ENCODE data around the gene SNX33.
"Not testable (repeated sequence)": the region's sequence is repeated elsewhere in the genome, so short reads cannot be mapped to it uniquely, and the experiment has no call there.

Gene SNX33

DNA sequence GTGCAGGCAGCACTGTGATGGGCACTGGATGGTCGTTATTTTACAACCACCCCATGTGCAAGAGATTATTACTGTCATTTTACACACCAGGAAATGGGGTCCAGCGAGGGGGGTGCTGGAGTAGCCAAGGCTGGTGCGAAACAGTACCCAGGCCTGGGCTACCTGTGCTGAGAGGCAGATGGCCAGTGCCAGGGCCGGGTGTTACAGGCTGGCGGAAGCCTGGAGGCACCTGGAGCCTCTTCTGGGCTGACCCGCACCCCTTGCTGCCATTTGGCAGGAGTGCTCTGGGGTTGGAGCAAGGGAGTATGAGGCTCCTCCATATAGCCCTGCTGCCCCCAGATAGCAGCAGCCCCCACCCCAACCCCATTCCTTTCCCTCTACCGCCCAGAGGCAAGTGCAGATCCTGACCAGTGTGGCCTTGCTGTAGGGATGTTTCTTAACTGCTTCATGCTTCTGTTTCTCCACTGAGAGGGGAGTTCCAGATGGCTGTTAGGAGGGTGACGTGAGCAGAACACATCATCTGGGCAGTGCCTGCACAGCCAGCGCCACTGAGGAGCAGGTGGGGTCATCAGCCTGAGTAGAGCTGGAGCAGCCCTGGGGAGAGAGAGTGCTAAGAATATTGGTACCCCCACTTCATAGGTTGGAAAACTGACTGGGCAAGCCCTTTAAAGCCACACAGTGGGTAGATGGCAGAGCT is 15.3 kb downstream of the SNX33 start:
- DNase-seq: no peak

DNA sequence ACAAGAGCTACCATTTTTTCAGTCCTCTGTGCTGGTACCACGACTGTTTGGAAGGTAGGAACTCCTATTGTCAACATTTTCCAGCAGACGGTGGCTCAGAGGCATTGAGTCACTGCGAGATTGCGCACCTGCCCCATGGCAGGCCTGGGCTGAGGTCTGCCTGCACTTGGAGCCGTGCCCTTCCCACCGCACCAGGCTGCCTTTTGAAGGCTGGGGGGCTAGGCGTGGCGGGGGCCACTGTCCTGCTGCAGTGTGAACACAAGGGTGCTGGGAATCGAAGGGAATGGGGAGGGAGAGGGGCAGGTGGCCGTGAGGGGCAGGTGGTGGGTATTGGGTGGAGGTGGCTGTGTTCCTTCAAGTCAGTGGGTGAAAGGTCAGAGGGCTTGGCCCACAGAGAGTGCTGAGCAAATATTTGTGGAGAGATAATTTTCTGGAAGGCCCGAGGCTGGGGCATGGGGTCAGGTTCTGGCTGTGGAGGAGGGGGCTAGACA is 16.3 kb downstream of the SNX33 start:
- DNase-seq: no peak

DNA sequence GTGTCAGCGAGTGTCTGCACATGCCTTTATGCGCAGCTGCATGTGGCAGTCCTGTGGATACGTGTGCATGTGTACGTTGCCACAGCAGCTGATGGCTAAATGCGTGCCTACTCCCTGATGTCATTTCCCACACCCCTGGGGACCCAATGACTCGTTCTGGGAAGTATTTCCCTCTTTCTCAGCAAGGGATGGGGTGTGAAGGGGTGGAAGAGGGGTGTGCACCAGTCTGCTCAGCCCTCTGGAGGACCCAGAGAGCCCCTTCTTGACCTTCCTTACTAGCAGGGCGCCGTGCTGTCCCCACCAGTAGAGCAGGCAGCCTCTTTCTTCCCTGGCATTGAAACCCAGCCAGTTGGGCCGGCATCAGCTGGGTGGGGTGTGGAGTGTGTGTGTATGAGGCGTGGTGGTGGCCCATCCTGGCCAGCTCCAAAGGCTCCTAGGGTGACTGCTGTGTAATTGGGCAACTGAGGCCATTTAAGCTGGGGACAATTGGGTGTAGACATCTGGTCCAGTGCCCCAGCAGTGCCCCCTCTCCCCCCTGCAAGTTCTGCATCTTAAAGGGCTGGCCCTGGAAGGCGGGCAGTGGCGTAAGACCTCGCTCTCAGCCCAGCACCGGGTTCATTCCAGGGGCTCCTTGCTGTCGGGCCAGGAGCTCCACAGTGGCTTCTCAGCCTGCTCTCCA is 19.2 kb downstream of the SNX33 start:
- no peak for DNase-seq

DNA sequence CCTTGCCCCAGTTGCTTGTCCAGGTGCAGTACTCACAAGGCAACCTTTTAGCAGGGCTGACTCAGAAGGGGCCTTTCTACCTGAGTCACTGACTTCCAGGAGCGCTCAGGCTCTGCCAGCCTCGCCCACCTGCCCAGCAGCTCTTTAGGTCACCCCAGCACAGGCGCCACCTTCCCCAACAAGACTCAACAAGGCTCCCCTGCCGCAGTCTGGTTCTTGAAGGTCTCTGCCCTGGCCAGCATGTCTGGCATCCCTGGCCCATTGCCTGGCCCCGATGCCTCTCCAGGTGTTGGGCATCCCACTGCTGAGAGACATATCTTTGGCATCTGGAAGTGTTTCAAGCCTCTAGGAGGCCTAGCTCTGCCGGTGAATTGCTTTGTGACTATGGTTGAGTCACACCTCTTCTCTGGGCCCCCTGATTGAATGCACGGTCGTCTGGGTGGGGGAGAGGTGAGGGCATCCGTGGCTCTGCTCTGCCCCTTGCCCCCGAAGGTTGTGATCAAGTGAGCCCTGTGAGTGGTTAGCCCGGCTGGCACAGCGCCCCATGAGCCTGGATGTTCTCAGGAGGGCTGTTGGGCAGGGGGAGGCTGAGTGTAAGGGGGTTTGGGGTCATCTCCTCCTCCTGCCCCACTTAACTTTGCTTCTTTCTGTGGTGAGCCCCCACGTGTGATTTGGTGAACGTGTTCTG is 21.6 kb downstream of the SNX33 start:
- DNase-seq: no peak

DNA sequence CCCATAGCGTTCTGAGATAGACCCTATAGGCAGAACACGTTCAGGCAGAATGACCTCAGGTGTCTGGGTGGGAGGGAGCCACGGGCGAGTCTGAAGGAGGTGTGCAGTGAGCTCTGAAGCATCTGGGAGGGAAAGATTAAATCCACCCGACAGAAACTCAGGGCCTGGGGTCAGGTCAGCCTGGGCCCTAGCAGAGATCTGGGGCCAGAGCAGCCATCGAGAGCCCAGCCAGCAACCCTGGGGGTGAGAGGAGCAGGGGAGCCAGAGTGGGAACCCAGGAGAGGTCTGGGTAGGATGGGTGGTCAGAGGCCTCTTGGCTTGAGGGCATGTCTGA is 22.1 kb downstream of the SNX33 start:
- DNase-seq: no peak

DNA sequence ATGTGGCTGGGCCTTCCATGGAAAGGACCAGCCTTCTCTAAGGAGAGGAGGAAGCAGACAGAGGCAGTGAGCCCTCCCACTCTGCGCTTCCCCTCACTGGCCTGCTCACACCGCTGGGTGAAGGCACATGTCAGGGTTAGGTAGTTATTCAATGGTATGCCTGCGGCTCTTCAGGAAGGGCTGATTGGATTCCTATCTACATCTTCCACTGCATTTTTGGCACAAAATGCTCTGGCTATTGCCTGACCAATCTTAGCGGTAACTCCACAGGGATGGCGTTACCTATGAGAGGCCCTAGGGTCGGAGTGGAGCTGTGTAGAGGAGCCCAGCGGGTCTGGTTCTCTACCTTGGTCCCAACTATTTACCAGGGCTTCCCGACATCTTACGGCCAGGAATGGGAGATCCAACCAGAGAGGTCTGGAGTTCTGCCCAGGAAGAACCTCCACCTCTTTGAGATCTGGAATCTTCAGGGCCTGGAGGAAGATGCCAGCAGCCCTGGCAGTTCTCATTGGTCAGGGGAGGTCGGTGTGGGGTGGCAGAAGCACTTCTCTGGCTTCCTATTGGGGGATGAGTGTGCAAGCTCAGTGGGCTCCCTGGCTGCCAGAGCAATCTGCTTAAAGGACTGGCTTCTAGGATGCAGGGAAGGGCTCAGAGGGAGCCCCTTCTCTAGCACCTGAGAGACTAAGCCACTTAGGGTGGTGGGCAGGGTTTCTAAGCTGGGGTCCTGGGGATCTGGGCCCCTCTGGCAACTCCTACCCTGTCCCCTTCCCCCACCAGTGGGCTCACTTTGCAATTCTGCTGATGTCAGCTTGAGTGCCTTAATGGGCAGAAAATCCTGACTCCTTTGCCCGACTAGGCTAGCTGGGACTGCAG is 24.3 kb downstream of the SNX33 start:
- DNase-seq: no peak

DNA sequence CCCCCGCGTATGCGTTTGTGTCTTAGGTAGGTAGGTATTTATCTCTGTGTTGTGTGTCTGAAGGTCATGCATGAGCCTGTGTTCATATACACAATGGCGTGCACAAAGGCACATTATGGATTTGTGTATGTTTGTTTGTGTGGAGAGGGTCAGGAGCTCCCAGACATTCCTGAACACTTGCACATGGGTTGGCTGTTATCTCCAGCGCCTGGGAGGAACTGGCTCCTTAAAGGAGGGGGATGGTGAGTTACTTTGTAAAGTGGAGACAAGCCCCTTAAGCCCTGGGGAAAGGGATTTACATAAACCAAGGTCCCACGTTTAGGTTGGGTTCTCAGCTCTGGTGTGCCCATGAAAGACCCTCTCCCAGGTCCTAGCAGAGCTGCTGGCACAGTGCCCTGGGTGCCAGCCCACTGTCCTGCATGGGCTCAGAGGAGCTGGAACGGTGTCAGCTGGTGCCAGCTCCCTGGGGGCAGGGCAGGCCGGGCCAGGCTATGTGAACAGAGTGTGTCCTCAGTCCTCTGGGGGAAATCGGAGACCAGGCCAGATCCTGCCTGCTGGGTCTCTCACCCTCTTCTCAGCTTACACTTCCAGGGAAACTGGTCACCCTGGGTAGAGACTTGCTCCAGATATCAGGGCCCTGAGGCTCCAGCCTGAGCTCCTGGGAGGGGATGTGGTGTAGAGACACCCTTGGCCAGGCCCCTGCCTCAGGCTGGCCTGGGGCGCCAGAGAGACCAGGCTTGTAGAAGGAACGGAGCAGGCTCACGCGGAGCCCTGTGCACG is 25.1 kb downstream of the SNX33 start:
- DNase-seq: no peak

DNA sequence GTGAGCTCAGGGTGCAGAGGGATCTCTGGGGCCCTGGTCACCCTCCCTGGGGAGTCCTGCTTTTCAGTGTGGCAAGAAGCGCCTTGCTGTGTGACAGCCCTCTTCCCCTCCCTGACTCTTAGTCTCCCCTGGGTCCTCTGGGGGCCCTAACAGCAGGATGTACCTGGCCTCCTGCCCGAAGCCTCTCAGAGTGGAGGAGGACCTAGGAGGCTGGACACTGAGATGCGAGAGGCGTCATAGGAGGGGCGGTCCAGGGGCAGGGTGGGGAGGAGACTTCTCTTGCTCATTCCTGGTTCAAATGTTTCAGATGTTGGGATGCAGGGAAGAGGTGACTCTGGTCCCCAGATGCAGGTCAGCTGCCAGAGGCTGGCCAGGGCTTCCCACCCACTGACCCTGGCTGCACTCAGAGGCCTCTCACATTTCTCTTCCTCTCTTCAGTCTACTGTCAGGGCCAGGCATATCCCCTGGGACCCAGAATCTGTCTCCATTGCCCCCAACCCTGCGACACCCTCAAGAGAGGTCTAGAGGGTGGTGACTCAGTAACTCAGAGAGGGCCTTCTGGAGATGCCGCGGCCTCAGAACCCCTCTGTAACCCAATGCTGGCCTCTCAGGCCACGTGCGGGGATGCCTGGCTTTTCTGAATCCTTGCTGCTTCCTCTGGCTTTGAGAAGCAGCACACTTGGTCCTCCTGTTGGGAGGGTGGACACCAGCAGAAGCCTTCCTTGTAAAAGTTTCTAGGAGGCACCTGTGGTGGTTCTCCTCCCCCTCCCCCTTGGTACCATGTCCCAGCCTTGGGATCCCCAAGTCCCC is 25.9 kb downstream of the SNX33 start:
- no peak for DNase-seq

DNA sequence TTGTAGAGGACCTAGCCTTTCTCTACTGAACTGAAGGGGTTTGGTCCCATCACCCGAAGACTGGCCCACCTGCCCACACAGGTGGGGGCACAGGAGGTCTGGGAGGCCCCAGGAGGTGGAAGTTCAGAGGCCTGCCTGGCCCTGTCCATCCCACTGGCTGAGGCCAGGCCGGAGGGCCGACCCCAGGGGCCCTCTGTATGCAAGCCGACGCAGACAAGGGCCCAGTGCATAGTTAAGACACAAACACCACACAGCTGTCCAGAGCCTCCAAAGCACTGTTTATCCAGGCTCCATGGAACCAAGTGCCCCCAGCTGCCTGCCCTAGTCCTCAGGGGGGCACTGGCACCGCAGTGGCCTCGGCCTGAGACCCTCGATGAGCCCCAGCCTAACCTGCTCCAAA is 26.7 kb downstream of the SNX33 start:
- no peak for DNase-seq

DNA sequence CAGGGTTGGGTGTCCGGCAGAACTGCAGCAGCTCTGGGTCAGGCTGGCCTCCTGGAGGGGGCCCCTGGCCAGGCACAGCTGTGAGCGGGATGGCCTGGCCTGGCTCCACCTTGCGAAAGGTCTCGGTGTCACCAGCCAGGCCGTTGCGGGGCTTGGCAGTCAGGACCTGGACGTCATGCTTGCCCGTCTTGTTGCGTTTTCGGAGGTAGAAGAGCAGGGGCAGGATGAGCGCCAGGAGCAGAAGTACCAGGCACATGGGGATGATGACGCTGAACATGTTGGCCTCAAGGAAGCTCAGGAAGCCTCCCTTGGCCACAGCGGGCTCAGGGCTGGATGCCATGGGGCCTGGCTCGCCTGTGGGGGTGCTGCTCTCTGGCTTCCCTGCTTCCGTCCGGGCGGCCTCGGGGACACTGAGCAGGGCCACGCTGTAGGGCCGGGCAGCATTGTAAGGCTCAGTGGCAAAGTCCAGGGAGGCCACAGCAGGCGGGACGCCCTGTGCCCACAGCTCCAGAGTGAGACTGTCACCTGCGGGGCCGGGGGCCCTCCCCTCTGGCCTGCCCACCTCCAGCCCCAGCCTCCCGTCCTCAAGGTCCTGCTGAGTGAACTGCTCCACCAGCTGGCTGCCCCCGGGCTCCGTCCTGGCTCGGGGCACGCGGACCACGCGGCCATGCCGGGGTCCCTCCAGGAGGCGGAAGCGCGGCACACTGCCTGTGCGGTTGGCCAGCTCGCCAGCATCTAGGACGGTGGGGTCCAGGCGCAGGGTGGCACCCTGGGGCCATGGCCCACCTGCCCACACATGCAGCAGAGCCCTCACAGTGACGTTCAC is 28.1 kb downstream of the SNX33 start:
- DNase-seq: no peak

DNA sequence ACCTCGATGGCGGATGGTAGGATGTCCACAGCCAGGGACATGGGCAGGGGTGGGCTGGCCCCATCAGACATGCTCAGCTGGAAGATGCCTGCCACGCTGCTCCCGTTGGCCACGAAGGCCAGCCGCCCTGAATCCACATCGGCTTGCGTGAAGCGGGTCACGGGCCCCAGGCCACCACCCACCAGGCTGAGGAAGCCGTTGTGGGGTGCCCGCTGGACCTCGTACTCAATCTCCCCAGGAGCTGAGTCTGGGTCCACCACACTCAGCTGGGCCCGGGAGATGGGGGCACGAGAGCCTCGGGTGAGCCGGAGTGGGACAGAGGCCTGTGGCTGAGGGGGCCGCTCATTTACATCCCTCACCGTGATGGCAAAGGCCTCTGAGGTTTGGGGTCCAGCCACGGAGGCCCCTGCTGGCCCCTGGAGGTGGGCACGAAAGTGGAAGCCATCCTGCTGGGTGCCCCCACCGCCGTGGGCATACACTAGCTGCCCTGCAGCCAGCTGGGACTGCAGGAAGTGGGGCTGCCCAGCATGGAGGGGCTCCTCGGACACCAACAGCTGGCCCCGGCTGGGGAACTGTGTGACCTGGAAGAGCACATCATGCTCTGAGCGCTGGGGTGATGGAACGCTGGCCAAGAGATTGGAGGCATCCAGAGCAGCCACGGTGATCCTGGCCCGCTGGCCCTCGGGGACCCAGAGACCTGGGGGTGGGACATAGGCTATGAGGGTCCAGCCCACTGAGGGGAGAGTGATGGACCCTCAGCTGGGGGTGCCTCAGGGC is 29.2 kb downstream of the SNX33 start:
- no peak for DNase-seq

DNA sequence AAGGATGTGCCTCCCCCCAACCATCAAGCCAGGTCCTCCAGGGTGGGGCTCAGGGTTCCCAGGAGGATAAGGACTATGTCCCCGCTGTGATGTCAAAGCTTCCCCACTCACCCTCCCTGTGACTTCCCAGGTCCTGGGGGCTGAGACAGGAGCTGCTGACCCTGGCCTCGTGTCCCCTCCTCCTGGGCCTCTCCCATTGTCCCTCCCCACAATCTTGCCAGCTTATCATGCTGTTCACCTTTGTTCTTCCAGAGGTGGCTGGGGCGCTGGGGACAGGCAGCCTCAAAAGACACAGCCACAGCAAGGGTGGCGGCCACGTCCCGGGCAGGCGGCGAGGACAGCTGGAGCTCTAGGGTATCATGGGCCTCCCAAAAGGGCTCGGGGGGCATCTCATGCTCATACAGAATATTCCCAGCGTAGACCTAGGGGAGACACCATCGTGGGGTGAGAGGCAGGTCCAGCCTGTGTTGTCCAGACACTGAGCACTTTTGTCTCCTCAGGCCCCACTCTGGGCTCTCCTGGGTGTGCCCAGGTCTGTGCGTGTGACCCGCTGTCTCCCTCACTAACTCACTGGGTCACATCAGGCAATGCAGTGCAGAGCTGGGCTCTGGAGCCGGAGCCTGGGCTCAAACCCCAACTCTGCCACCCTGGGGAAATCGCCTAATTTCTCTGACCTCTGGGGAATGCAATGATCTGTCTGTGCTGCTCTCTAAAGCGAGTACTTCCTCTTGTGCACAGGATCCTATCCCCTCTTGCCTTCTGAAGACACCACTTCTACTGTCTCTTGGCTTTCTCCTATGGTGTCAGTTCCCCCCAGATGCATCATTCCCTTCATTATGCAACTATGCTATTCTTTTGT is 30.0 kb downstream of the SNX33 start:
- DNase-seq: no peak

DNA sequence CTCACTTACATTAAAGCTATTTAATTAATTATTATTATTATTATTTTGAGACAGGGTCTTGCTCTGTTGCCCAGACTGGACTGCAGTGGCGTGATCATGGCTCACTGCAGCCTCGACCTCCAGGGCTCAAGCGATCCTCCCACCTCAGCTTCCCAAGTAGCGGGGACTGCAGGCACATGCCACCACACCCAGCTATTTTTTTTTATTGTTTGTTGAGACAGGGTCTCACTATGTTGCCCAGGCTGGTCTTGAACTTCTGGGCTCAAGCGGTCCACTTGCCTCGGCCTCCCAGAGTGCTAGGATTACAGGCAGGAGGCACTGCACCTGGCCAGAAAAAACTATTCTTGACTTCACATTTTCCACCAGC is 30.6 kb downstream of the SNX33 start:
- not testable (repeated sequence) for DNase-seq

DNA sequence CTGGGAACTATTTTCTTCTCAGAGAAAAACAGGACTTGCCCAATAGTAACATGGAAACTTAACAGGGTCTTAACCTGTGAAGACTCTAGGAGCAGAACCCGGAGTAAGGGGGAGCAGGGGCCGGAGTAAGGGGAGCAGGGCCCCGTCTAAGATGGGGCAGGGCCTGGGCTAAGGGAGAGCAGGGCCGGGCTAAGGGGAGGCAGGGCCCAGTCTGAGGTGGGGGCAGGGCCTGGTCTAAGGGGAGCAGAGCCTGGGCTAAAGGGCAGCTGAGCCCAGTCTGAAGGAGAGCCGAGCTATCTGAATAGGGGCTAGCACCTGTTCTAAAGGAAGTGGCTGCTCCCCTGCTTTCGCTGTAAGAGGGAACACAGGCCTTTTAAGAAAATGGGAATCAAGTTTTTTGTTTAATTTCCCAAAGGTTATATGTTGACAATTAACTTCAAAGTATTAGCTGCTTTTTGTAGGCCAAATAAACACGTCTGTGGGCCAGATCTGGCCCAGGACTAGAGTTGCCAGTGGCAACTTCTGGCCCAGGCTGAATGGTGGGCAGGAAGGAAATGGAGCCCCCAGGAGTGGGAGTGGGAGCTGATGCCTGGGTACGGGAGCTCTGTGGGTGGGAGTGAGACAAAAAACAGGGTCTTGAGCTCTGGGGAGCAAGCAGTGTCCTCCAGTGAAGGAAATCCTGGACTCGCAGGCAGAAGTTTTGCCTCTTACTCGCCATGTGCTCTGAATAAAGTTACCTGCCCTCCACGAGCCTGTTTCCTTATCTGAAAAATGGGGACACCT is 32.5 kb downstream of the SNX33 start:
- no peak for DNase-seq

DNA sequence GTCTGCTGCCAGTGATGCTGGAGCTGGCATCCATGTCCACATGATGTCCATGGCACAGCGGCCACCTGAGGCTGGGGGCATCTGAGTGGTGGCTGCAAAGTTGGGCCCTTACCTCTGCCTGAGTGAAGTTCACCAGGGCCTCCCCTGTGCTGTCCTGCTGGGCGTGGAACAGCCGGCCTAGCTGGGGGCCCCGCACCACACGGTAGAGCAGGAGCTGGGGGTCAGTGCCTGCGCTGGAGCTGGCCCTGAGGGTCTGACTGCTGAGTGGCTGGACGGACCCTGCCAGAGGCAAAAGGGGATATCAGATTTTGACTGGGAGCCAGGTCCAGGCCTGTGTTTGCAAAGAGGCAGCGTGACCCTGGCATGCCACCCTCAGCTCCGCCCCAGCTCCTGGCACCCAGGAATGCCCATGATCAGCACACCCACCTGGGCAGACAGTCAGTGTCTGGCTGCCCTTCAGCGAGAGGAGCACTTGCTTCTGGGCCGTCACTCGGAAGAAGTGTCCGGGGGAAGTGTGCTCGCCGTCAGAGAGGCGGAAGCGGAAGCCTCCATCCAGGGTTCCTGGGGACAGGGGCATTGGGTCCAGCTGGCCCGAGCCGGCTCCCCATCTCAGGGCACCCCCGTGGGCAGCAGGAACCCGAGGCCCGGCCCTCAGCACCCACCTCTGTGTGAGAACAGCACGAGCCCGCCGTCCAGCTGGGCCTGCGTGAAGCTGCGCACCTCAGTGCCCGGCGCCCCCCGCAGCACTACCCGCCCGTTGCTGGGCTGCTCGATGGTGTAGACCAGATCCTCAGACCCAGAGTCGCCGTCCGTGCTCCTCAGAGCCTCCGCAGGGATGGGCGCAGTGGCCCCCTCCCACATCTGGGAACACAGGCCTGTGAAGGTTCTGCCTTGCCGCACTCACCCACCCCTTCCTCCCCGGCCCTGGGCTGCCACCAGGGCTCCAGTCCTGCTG is 34.7 kb downstream of the SNX33 start:
- DNase-seq: no peak

DNA sequence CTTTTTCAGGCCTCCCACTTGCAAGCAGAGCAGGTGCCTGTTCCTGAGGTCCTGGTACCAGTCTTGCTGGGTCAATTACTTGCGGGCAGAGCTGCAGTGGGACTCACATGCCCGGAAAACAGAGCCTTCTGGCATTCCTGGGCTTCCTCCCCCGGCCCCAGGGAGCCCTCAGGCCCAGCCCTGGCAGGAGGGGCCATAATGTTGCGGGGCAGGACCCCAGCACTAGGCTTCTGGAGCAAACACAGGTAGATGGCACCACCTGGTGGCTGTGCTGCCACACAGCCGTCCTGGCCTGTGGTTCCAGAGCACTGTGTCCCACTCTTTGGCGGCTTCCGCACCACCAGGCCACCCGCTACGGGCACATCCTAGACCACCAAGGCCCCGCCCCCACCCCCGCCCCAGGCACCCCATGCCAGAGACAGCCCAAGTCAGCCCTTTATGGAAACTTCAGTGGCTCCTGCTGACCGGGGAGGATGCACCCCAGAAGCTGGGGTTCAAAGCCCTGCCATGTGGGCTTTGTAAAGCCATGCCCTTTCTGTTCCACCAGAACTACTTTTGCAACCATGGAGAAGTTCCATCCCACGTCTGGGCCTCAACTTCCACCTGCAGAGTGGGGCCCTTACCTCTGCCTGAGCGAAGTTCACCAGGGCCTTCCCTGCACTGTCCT is 36.1 kb downstream of the SNX33 start:
- not testable (repeated sequence) for DNase-seq

Measured in SIG-M5 (cell line).